H1 (cell line): Measurements from ENCODE around the gene NKX2-4. TPM values are rescaled to one million over a fixed set of nuclear protein-coding genes. Genes with fewer than 3 reads are reported as not detected.

ENCODE experiments used
- CTCF ChIA-PET: fragments of 300-600 bp; sonication (Branson Sonifier 250); formaldehyde crosslinking; loops from one replicate; lab custom pipeline; 2021; ENCODE audit not compliant: partially characterized antibody; lab: Charles Lee
- POLR2A ChIA-PET: fragments of 300-600 bp; sonication (Branson Sonifier 250); formaldehyde crosslinking; loops from one replicate; lab custom pipeline; 2021; ENCODE audit warnings: inconsistent platforms; ENCODE audit not compliant: partially characterized antibody; lab: Charles Lee
- DNase-seq, 2 experiments: peaks; one replicate each; pipeline versions ENCODE4 v3.0.0 to v3.0.0-alpha.2; 2010 to 2022; ENCODE audit warnings: low spot score in 2 of 2, low read depth in 1 of 2, mixed read lengths in 1 of 2
- FAIRE-seq: peaks from 2 replicates; lab custom pipeline; 2011; peaks lifted over from hg19 to GRCh38; lab: Jason Lieb, UNC
- H2AFZ ChIP-seq: 2 replicates; pipeline ENCODE4 v1.8.1; 2012; ENCODE audit warnings: low read length, inconsistent platforms
- H2AK5ac ChIP-seq: 2 replicates; pipeline ENCODE4 v1.6.1; 2013; ENCODE audit warnings: low read depth, low read length
- H2BK120ac ChIP-seq: replicated peaks from 2 replicates; pipeline ENCODE3; 2013; ENCODE audit warnings: low read depth, low read length, inconsistent platforms
- H2BK12ac ChIP-seq: 2 replicates; pipeline ENCODE4 v1.6.1; 2013; ENCODE audit warnings: low read depth, low read length
- H2BK15ac ChIP-seq: 2 replicates; pipeline ENCODE4 v1.6.1; 2013; ENCODE audit warnings: low read length
- H2BK20ac ChIP-seq: 2 replicates; pipeline ENCODE4 v1.6.1; 2013; ENCODE audit warnings: low read length
- H2BK5ac ChIP-seq: 2 replicates; pipeline ENCODE4 v1.6.1; 2013; ENCODE audit warnings: low read depth, low read length
- H3K14ac ChIP-seq: 2 replicates; pipeline ENCODE4 v1.6.1; 2013; ENCODE audit warnings: inconsistent platforms; ENCODE audit not compliant: insufficient read length
- H3K18ac ChIP-seq: 2 replicates; pipeline ENCODE4 v1.6.1; 2013; ENCODE audit warnings: low read length; ENCODE audit errors: extremely low read depth
- H3K23ac ChIP-seq: 2 replicates; pipeline ENCODE4 v1.6.1; 2013; ENCODE audit warnings: inconsistent platforms; ENCODE audit not compliant: insufficient read length
- H3K23me2 ChIP-seq: 2 replicates; pipeline ENCODE4 v1.6.1; 2013; ENCODE audit warnings: low read depth, low read length
- H3K27ac ChIP-seq: 2 replicates; pipeline ENCODE4 v1.6.1; 2011; ENCODE audit warnings: low read depth, low read length, inconsistent platforms
- H3K27me3 ChIP-seq, 4 experiments: replicated peaks in 1 of 4; 1 replicate in 1 of 4; 2 replicates in 3 of 4; pipeline versions ENCODE4 v1.6.1 to v1.8.1; 2011 to 2013; ENCODE audit warnings: low read length in 3 of 4, mild to moderate bottlenecking in 3 of 4, inconsistent platforms in 2 of 4, mixed read lengths in 2 of 4, moderate library complexity in 1 of 4; ENCODE audit not compliant: control insufficient read depth in 3 of 4, insufficient read depth in 3 of 4; ENCODE audit errors: extremely low read depth in 1 of 4
- H3K36me3 ChIP-seq, 4 experiments: 2 replicates each; pipeline versions ENCODE4 v1.6.1 to v1.8.1; 2011 to 2013; ENCODE audit warnings: mild to moderate bottlenecking in 4 of 4, low read length in 3 of 4, moderate library complexity in 2 of 4, control low read depth in 1 of 4, inconsistent platforms in 1 of 4; ENCODE audit not compliant: insufficient read depth in 4 of 4, control insufficient read depth in 2 of 4
- H3K4ac ChIP-seq: replicated peaks from 2 replicates; pipeline ENCODE3; 2013; ENCODE audit warnings: low read length, low read depth, mixed read lengths, inconsistent platforms; ENCODE audit not compliant: insufficient read length
- H3K4me1 ChIP-seq, 4 experiments: replicated peaks in 1 of 4; 1 replicate in 1 of 4; 2 replicates in 3 of 4; pipeline versions ENCODE4 v1.6.1 to v1.8.1; 2011 to 2013; ENCODE audit warnings: low read length in 3 of 4, inconsistent platforms in 2 of 4, mixed read lengths in 1 of 4; ENCODE audit not compliant: insufficient read depth in 4 of 4, control insufficient read depth in 3 of 4
- H3K4me2 ChIP-seq, 2 experiments: 2 replicates each; pipeline versions ENCODE4 v1.6.1 to v1.8.1; 2011 to 2013; ENCODE audit warnings: low read depth in 2 of 2, low read length in 2 of 2, control low read depth in 1 of 2, inconsistent platforms in 1 of 2, mild to moderate bottlenecking in 1 of 2; ENCODE audit not compliant: insufficient read depth in 1 of 2
- H3K4me3 ChIP-seq, 4 experiments: fragments of 200-600, 300-600 bp in 1 of 4; sonication (generic), shearing (Covaris generic), sonication (Bioruptor Twin) in 1 of 4; 2 replicates each; pipeline versions ENCODE4 v1.5.1 to v1.8.1; 2011 to 2016; ENCODE audit warnings: low read length in 4 of 4, low read depth in 3 of 4, control low read depth in 2 of 4, inconsistent platforms in 2 of 4, mild to moderate bottlenecking in 2 of 4, mixed read lengths in 1 of 4, moderate library complexity in 1 of 4; ENCODE audit not compliant: insufficient read depth in 2 of 4; ENCODE audit errors: extremely low read depth in 1 of 4
- H3K56ac ChIP-seq: replicated peaks from 2 replicates; pipeline ENCODE3; 2013; ENCODE audit warnings: low read depth, mild to moderate bottlenecking, mixed read lengths, low read length, inconsistent platforms; ENCODE audit not compliant: insufficient read length
- H3K79me1 ChIP-seq: 2 replicates; pipeline ENCODE4 v1.6.1; 2013; ENCODE audit warnings: low read depth, low read length, control low read depth
- H3K79me2 ChIP-seq, 2 experiments: 2 replicates each; pipeline versions ENCODE4 v1.6.1 to v1.8.1; 2012 to 2013; ENCODE audit warnings: low read length in 2 of 2, mild to moderate bottlenecking in 2 of 2, inconsistent platforms in 1 of 2; ENCODE audit not compliant: insufficient read depth in 2 of 2, control insufficient read depth in 1 of 2
- H3K9ac ChIP-seq, 4 experiments: replicated peaks in 1 of 4; 1 replicate in 1 of 4; 2 replicates in 3 of 4; pipeline versions ENCODE4 v1.6.1 to v1.8.1; 2011 to 2013; ENCODE audit warnings: low read depth in 3 of 4, low read length in 3 of 4, control low read depth in 2 of 4, mild to moderate bottlenecking in 2 of 4, moderate library complexity in 2 of 4, inconsistent platforms in 1 of 4; ENCODE audit errors: extremely low read depth in 1 of 4
- H3K9me3 ChIP-seq, 2 experiments: 2 replicates each; pipeline versions ENCODE4 v1.6.1 to v1.8.1; 2012 to 2013; ENCODE audit warnings: mild to moderate bottlenecking in 2 of 2, moderate library complexity in 2 of 2, control low read depth in 1 of 2, inconsistent platforms in 1 of 2, low read depth in 1 of 2, low read length in 1 of 2, mixed read lengths in 1 of 2; ENCODE audit not compliant: insufficient read depth in 2 of 2
- H4K20me1 ChIP-seq, 2 experiments: replicated peaks in 1 of 2; 2 replicates each; pipeline versions ENCODE3 to v1.8.1; 2011 to 2013; ENCODE audit warnings: inconsistent platforms in 2 of 2, low read length in 2 of 2, mild to moderate bottlenecking in 1 of 2; ENCODE audit not compliant: insufficient read depth in 2 of 2, control insufficient read depth in 1 of 2
- H4K5ac ChIP-seq: 2 replicates; pipeline ENCODE4 v1.6.1; 2013; ENCODE audit warnings: low read length, low read depth, mixed read lengths, inconsistent platforms; ENCODE audit not compliant: insufficient read length
- H4K8ac ChIP-seq: 2 replicates; pipeline ENCODE4 v1.8.0; 2013; ENCODE audit warnings: mild to moderate bottlenecking, moderate library complexity, low read length, inconsistent platforms; ENCODE audit not compliant: insufficient read depth; ENCODE audit errors: extremely low read depth
- H4K91ac ChIP-seq: replicated peaks from 2 replicates; pipeline ENCODE3; 2013; ENCODE audit warnings: low read length, mixed read lengths, inconsistent platforms; ENCODE audit not compliant: insufficient read length
- CBX8 ChIP-seq: fragments of 300-800, 300-1000 bp; sonication (generic); IDR thresholded peaks from 2 replicates; pipeline ENCODE4 v1.7.1; 2016; ENCODE audit warnings: low read depth, low read length, borderline replicate concordance
- CEBPB ChIP-seq: IDR thresholded peaks from 2 replicates; pipeline ENCODE4 v1.6.1; 2012; ENCODE audit warnings: low read depth, low read length
- CHD1 ChIP-seq: IDR thresholded peaks from 2 replicates; pipeline ENCODE4 v1.6.1; 2012; ENCODE audit warnings: low read depth, low read length, improper control_type of control experiment
- CTBP2 ChIP-seq: IDR thresholded peaks from 2 replicates; pipeline ENCODE4 v1.7.0; 2011; ENCODE audit warnings: borderline replicate concordance, mild to moderate bottlenecking, moderate library complexity, mixed read lengths, low read length; ENCODE audit not compliant: insufficient read depth, insufficient read length
- HDAC6 ChIP-seq: IDR thresholded peaks from one replicate; pipeline ENCODE4 v1.7.1; 2012; ENCODE audit warnings: low read depth, mild to moderate bottlenecking, inconsistent platforms, low read length, moderate library complexity
- MAFK ChIP-seq: IDR thresholded peaks from 2 replicates; pipeline ENCODE4 v1.6.1; 2012; ENCODE audit warnings: low read depth, mild to moderate bottlenecking, improper control_type of control experiment, low read length
- RNF2 ChIP-seq: fragments of 200-900, 300-1000 bp; sonication (generic); IDR thresholded peaks from 2 replicates; pipeline ENCODE4 v1.7.1; 2016; ENCODE audit warnings: borderline replicate concordance, low read depth, mild to moderate bottlenecking, antibody characterized with exemption, low read length; ENCODE audit not compliant: poor library complexity, severe bottlenecking; ENCODE audit errors: missing control alignments
- RXRA ChIP-seq: IDR thresholded peaks from 2 replicates; pipeline ENCODE4 v1.6.1; 2011; ENCODE audit warnings: low read depth, mild to moderate bottlenecking, low read length, moderate library complexity; ENCODE audit not compliant: insufficient read depth
- SIN3A ChIP-seq, 2 experiments: IDR thresholded peaks in 1 of 2; conservative IDR thresholded peaks in 1 of 2; 2 replicates each; pipeline ENCODE4 v1.6.1; 2011 to 2012; ENCODE audit warnings: low read length in 2 of 2, improper control_type of control experiment in 1 of 2, low read depth in 1 of 2, mild to moderate bottlenecking in 1 of 2
- TAF1 ChIP-seq: IDR thresholded peaks from 2 replicates; pipeline ENCODE4 v1.6.1; 2011; ENCODE audit warnings: mild to moderate bottlenecking, low read depth, low read length
- WGBS, 2 experiments: shearing (Covaris generic) in 1 of 2; methylation state at CpG; one replicate each; pipeline versions ENCODE4 v1.1.6 to v1.1.7; 2013 to 2015; ENCODE audit warnings: low lambda C conversion rate in 2 of 2, mixed read lengths in 2 of 2, inconsistent platforms in 1 of 2, low coverage in 1 of 2, missing lambda C conversion rate in 1 of 2; ENCODE audit not compliant: insufficient replicate concordance in 2 of 2, insufficient coverage in 1 of 2, insufficient read length in 1 of 2; ENCODE audit errors: extremely low coverage in 1 of 2, missing lambda C conversion rate in 1 of 2; 5-methylcytosine and 5-hydroxymethylcytosine counted together
- polyA plus RNA-seq, 7 experiments: library from polyadenylated mRNA; depleted of rRNA in 3 of 7; stranded (reverse) in 5 of 7; unstranded in 2 of 7; fragments of >200 nt in 5 of 7; fragments of 200-250 nt in 2 of 7; gene quantifications; 1 replicate in 5 of 7; 2 replicates in 1 of 7; 4 replicates in 1 of 7; pipeline versions ENCODE4 v1.2.1 to v1.2.3, GENCODE V29; 2011 to 2013; ENCODE audit warnings: missing spikeins in 2 of 7, mixed read lengths in 2 of 7
- total RNA-seq: library from RNA; stranded (reverse); fragmentation: NEBNext Ultra II Directional; extraction: Animal tissue kit (Norgen Biotek cat#: 25700); gene quantifications from 2 replicates; pipeline ENCODE4 v1.2.1, GENCODE V29; 2021
- TF ChIP-seq, protein P1 (sequence below), 3 experiments: IDR thresholded peaks; 1 replicate in 2 of 3; 2 replicates in 1 of 3; pipeline versions ENCODE4 v1.5.1 to v1.6.1; 2011; ENCODE audit warnings: low read length in 3 of 3, mild to moderate bottlenecking in 3 of 3, inconsistent platforms in 2 of 3, low read depth in 1 of 3, moderate library complexity in 1 of 3; ENCODE audit not compliant: insufficient read depth in 1 of 3; ENCODE audit errors: control extremely low read depth in 1 of 3

NKX2-4 gene
- total and polyA plus RNA-seq, 2 of the 8 experiments (the other 6 are each of a cell fraction or from before 2014, with no cell fraction given): 0.12 to 0.37 TPM

DNA sequence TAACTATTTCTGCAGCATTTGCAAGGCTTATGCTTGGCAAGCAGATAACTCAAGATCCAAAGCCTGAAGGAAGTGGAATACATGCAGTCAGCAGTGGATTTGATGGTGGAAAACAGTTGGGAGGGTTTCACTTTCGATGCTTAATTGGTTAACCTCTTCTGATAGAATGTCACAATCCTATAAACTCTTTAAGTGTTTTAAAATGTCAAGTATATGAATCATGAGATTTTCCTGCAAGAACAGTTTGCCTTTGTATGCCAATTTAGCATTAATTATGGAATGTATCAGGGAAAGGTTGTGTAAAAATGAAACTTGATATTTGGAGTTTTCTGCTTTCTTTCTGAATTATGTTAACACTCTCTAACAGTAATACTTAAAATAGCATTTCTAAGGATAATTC, 36.6 kb downstream of the NKX2-4 start:
- no peak for FAIRE-seq
- no peak overlapping the region for H3K4me2 ChIP-seq
- no peaks in the 10 kb centered on the region for H3K27me3 ChIP-seq
- H3K27ac ChIP-seq: no peak overlapping the region
- no peak overlapping the region for H2BK15ac ChIP-seq
- H3K4me3 ChIP-seq: no peak overlapping the region
- H2BK12ac ChIP-seq: no peak overlapping the region
- 95% methylated on average over 1 of the region's 1 CpG; no CpG with 5 or more reads in 1 of the 2 experiments for WGBS, 2 experiments
- H3K18ac ChIP-seq: no peak overlapping the region
- H3K23me2 ChIP-seq: no peaks in the 10 kb centered on the region; the same call in 1 of the 2 replicates
- H2BK120ac ChIP-seq: no peak overlapping the region
- H3K4ac ChIP-seq: no peak overlapping the region
- no peaks in the 10 kb centered on the region for H3K79me1 ChIP-seq
- POLR2A ChIA-PET: interaction anchor here (0.6 kb wide), 1 partner anchor 36 kb away, joined by 3 read pairs; no protein-coding TSS in a partner anchor
- H3K23ac ChIP-seq: no peak overlapping the region
- no peak for DNase-seq
- CTCF ChIA-PET: interaction anchor here (0.9 kb wide), 1 partner anchor 125 kb away, joined by 3 read pairs; no protein-coding TSS in a partner anchor
- H3K9ac ChIP-seq: no peak overlapping the region
- H3K14ac ChIP-seq: no peak overlapping the region
- H4K91ac ChIP-seq: no peak overlapping the region
- H4K20me1 ChIP-seq: no peaks in the 10 kb centered on the region
- H4K8ac ChIP-seq: no peak overlapping the region
- H2BK20ac ChIP-seq: no peak overlapping the region
- no peak overlapping the region for H2AFZ ChIP-seq
- H2AK5ac ChIP-seq: no peak overlapping the region
- no peak overlapping the region for H4K5ac ChIP-seq
- no peak overlapping the region for H3K56ac ChIP-seq
- no peaks in the 10 kb centered on the region for H3K79me2 ChIP-seq
- no peaks in the 10 kb centered on the region for H3K9me3 ChIP-seq
- peaks cover 16 to 66% (median 45%) of the 10 kb centered on the region in 4 experiments for H3K36me3 ChIP-seq
- no peak overlapping the region for H2BK5ac ChIP-seq
- H3K4me1 ChIP-seq: no peaks in the 10 kb centered on the region
- TF ChIP-seq CBX8 (no peak), CHD1 (no peak), MAFK (no peak), TAF1 (no peak), CEBPB (no peak), CTBP2 (no peak), SIN3A (conservative IDR thresholded peaks at IDR 0.05 in 1 of 2, IDR thresholded peaks at IDR 0.05 in 1 of 2; ENCODE audit: low read depth in 1 of 2, low read length in 2 of 2) (no peak), HDAC6 (no peak), RXRA (no peak), RNF2 (no peak)
- TF ChIP-seq, protein P1, sequence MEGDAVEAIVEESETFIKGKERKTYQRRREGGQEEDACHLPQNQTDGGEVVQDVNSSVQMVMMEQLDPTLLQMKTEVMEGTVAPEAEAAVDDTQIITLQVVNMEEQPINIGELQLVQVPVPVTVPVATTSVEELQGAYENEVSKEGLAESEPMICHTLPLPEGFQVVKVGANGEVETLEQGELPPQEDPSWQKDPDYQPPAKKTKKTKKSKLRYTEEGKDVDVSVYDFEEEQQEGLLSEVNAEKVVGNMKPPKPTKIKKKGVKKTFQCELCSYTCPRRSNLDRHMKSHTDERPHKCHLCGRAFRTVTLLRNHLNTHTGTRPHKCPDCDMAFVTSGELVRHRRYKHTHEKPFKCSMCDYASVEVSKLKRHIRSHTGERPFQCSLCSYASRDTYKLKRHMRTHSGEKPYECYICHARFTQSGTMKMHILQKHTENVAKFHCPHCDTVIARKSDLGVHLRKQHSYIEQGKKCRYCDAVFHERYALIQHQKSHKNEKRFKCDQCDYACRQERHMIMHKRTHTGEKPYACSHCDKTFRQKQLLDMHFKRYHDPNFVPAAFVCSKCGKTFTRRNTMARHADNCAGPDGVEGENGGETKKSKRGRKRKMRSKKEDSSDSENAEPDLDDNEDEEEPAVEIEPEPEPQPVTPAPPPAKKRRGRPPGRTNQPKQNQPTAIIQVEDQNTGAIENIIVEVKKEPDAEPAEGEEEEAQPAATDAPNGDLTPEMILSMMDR (IDR thresholded peaks at IDR 0.05; ENCODE audit: control extremely low read depth in 1 of 3, insufficient read depth in 1 of 3, low read depth in 1 of 3, low read length in 3 of 3): no peak
